Prostate gland (tissue), 2 donors: ENCODE data around the gene FOXD4.
"Not testable (repeated sequence)": the region's sequence is repeated elsewhere in the genome, so short reads cannot be mapped to it uniquely, and the experiment has no call there.

Source experiments
- POLR2AphosphoS5 ChIP-seq: sonication (generic); formaldehyde crosslinking; IDR thresholded peaks from one replicate; pipeline ENCODE4 v1.6.1; 2017; ENCODE audit warnings: antibody characterized with exemption
- TF ChIP-seq, protein P1 (sequence below), 4 experiments: fragments of 200-600 bp in 2 of 4; fragments of 450-650 bp in 2 of 4; sonication (generic) in 2 of 4; IDR thresholded peaks; 1 replicate in 3 of 4; 2 replicates in 1 of 4; pipeline ENCODE4 v1.5.1; 2016 to 2019; ENCODE audit warnings: antibody characterized with exemption in 4 of 4, mild to moderate bottlenecking in 2 of 4, moderate library complexity in 2 of 4

GRCh38 chr9:76389-76788, 41.8 kb downstream of the FOXD4 start:
- TF ChIP-seq, protein P1, sequence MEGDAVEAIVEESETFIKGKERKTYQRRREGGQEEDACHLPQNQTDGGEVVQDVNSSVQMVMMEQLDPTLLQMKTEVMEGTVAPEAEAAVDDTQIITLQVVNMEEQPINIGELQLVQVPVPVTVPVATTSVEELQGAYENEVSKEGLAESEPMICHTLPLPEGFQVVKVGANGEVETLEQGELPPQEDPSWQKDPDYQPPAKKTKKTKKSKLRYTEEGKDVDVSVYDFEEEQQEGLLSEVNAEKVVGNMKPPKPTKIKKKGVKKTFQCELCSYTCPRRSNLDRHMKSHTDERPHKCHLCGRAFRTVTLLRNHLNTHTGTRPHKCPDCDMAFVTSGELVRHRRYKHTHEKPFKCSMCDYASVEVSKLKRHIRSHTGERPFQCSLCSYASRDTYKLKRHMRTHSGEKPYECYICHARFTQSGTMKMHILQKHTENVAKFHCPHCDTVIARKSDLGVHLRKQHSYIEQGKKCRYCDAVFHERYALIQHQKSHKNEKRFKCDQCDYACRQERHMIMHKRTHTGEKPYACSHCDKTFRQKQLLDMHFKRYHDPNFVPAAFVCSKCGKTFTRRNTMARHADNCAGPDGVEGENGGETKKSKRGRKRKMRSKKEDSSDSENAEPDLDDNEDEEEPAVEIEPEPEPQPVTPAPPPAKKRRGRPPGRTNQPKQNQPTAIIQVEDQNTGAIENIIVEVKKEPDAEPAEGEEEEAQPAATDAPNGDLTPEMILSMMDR (IDR thresholded peaks at IDR 0.05): not testable (repeated sequence)
- TF ChIP-seq POLR2AphosphoS5: not testable (repeated sequence)
